Right atrium auricular region (tissue), 2 donors: ENCODE results near the gene ALAS1. TPM values are rescaled to one million over a fixed set of nuclear protein-coding genes. Genes with fewer than 3 reads are reported as not detected.

ENCODE experiments used
- DNase-seq: peaks from one replicate; pipeline ENCODE4 v3.0.0-alpha.2; 2019; ENCODE audit warnings: low spot score
- H3K27ac ChIP-seq, 2 donors: fragments of 200-600 bp; sonication (generic); 1 replicate in 1 of 2; 2 replicates in 1 of 2; pipeline ENCODE4 v1.5.1; 2016 to 2019
- H3K27me3 ChIP-seq, 2 donors: fragments of 200-600 bp; sonication (generic); one replicate each; pipeline versions ENCODE4 v1.5.1 to v1.6.0; 2017 to 2019
- H3K36me3 ChIP-seq: fragments of 200-600 bp; sonication (generic); one replicate; pipeline ENCODE4 v1.5.1; 2016
- H3K4me1 ChIP-seq, 2 donors: fragments of 200-600 bp; sonication (generic); one replicate each; pipeline versions ENCODE4 v1.5.1 to v1.6.0; 2017 to 2019
- H3K4me3 ChIP-seq, 2 donors: fragments of 200-600 bp; sonication (generic); 1 replicate in 1 of 2; 2 replicates in 1 of 2; pipeline ENCODE4 v1.5.1; 2017 to 2019; ENCODE audit warnings: mild to moderate bottlenecking in 1 of 2, moderate library complexity in 1 of 2
- H3K9me3 ChIP-seq, 2 donors: fragments of 200-600 bp; sonication (generic); one replicate each; pipeline ENCODE4 v1.5.1; 2019
- total RNA-seq, 2 donors: library from RNA; depleted of rRNA; stranded (reverse); fragments of >200 nt; gene quantifications; one replicate each; pipeline ENCODE4 v1.1.0, GENCODE V29; 2016
- TF ChIP-seq, protein P1 (sequence below), 2 donors: fragments of 200-600 bp; sonication (generic); IDR thresholded peaks; one replicate each; pipeline ENCODE4 v1.5.1; 2019; ENCODE audit warnings: antibody characterized with exemption in 2 of 2

The ALAS1 gene
- total RNA-seq, 2 donors from 2014 or later, result 69.7 to 103 TPM

DNA sequence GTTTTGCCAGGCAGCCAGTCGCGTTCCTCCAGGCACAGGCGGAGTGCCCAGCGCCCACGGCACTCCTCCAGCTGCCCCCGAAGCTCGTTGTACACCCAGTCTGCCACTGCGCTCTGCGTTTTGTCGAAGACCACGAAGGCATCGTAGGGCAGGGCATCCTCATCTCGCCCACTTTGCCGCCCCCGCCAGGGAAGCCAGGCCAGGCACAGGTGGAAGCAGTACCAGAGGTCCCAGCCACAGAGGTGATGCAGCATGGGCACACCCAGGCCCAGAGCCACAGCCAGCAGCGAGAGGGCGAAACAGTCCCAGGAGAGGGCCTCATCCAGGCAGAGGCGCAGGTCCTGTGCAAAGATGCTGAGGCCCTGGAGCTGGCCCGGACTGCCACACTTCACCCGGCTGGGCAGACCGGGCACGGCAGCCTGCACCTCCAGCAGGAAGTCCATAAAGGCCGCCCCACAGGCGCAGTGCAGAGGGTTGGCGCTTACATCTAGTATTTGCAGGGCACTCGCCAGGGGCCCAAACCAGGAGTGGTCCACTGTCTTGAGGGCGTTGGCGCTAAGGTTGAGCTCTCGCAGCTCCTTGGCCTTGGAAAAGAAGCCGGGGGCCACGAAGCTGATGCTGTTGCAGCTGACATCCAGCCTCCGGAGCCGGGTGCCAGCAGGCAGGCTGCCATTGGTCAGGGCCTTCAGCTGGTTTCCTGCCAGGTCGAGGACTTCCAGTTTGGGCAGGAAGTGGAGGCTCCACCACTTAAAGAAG, 23.8 kb downstream of the ALAS1 start:
- TF ChIP-seq, protein P1, sequence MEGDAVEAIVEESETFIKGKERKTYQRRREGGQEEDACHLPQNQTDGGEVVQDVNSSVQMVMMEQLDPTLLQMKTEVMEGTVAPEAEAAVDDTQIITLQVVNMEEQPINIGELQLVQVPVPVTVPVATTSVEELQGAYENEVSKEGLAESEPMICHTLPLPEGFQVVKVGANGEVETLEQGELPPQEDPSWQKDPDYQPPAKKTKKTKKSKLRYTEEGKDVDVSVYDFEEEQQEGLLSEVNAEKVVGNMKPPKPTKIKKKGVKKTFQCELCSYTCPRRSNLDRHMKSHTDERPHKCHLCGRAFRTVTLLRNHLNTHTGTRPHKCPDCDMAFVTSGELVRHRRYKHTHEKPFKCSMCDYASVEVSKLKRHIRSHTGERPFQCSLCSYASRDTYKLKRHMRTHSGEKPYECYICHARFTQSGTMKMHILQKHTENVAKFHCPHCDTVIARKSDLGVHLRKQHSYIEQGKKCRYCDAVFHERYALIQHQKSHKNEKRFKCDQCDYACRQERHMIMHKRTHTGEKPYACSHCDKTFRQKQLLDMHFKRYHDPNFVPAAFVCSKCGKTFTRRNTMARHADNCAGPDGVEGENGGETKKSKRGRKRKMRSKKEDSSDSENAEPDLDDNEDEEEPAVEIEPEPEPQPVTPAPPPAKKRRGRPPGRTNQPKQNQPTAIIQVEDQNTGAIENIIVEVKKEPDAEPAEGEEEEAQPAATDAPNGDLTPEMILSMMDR (IDR thresholded peaks at IDR 0.05), result no peak
- Histone ChIP-seq H3K27me3 (no peaks in the 10 kb centered on the region), H3K4me1 (peaks cover 0 to 49% of the 10 kb centered on the region in 2 donors), H3K36me3 (no peaks in the 10 kb centered on the region), H3K27ac (no peak overlapping the region), H3K4me3 (no peak overlapping the region), H3K9me3 (no peaks in the 10 kb centered on the region)
- no peak for DNase-seq

DNA sequence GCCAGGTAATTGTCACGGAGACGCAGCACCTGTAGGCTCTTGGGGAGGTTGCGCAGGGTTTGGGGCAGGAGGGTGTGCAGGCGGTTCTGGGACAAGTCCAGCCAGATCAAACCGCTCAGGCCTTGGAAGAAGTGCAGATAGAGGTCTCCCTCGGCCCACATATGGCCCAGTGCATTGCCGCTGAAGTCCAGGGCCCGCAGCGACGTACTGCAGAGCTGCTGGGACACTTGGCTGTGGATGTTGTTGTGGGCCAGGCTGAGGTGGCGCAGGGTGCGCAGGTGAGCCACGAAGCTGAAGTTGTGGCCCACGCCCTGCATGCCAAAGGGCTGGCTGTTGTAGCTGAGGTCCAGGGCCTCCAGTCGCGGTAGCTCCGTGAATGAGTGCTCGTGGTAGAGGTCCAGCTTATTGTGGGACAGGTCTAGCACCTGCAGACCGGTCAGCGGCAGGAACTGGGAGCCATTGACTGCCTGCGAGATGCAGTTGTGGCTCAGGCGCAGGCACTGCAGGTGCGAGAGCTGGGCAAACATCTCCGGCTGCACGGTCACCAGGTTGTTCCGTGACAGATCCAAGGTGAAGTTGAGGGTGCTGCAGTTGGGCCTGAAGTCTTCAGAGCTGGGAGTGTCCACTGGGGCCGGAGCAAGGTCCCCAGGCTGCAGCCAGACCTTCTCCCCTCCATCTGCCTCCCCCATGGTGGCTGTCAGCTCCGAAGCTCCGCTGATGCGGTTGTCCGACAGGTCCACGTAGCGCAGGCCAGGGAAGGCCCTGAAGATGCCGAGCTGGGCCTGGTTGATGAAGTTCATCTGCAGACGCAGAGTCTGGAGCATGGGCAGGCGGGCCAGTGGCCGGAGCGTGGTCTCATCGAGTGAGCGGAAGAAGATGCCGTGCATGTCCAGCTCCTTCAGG, 24.6 kb downstream of the ALAS1 start:
- Histone ChIP-seq H3K36me3 (no peaks in the 10 kb centered on the region), H3K9me3 (no peaks in the 10 kb centered on the region), H3K4me1 (peaks cover 0 to 40% of the 10 kb centered on the region in 2 donors), H3K4me3 (no peak overlapping the region), H3K27me3 (no peaks in the 10 kb centered on the region), H3K27ac (no peak overlapping the region)
- no peak for DNase-seq
- TF ChIP-seq, protein P1 (IDR thresholded peaks at IDR 0.05), result no peak

- H3K36me3 ChIP-seq, result peaks cover 10% of the 10 kb centered on the region
- H3K4me3 ChIP-seq, result no peak overlapping the region
- H3K27ac ChIP-seq, result no peak overlapping the region
- no peaks in the 10 kb centered on the region for H3K9me3 ChIP-seq
- no peaks in the 10 kb centered on the region for H3K27me3 ChIP-seq
- TF ChIP-seq, protein P1 (IDR thresholded peaks at IDR 0.05), result no peak
- no peak for DNase-seq
- H3K4me1 ChIP-seq, result peaks cover 0 to 31% of the 10 kb centered on the region in 2 donors
Observed at GRCh38 chr3:52223449-52224408, 25.8 kb downstream of the ALAS1 start.

GRCh38 chr3:52225452-52226228, 27.7 kb downstream of the ALAS1 start, which contains the start of gene TLR9:
TSS of gene TLR9 (minus strand) at chr3:52225645. CDS start at chr3:52225529, 116 bp downstream.
- H3K9me3 ChIP-seq, result no peaks in the 10 kb centered on the region
- DNase-seq, result no peak
- H3K27me3 ChIP-seq, result no peaks in the 10 kb centered on the region
- no peak within 1 kb of the TSS for H3K4me3 ChIP-seq
- H3K27ac ChIP-seq, result no peak within 1 kb of the TSS
- H3K4me1 ChIP-seq, result peaks cover 0 to 12% of the 10 kb centered on the region in 2 donors
- peaks cover 29% of the 10 kb centered on the region for H3K36me3 ChIP-seq
- TF ChIP-seq, protein P1 (IDR thresholded peaks at IDR 0.05), result no peak
